SH-SY5Y (cell line): Measurements from ENCODE around the gene PPP1R14B.

ENCODE experiments used
- GATA2 ChIP-seq: IDR thresholded peaks from 2 replicates; pipeline ENCODE4 v1.6.1; 2011; ENCODE audit warnings: mild to moderate bottlenecking, low read depth, low read length
- GATA3 ChIP-seq: IDR thresholded peaks from 2 replicates; pipeline ENCODE4 v1.6.1; 2011; ENCODE audit warnings: low read depth, mild to moderate bottlenecking, low read length, moderate library complexity

GRCh38 chr11:64238999-64239398 is 7.7 kb downstream of the PPP1R14B start:
- TF ChIP-seq GATA2 (no peak), GATA3 (no peak)
